ENCODE results near the gene AKAP7. TPM values are rescaled to one million over a fixed set of nuclear protein-coding genes. Genes with fewer than 3 reads are reported as not detected.
"Not testable (repeated sequence)": the region's sequence is repeated elsewhere in the genome, so short reads cannot be mapped to it uniquely, and the experiment has no call there.

AKAP7 gene
- total RNA-seq, 1 donor: 21.0 TPM

GRCh38 chr6:131231103-131231502, 95.8 kb downstream of the AKAP7 start:
- Histone ChIP-seq H3K27me3 (ENCODE audit: insufficient read depth, low read length) (no peaks in the 10 kb centered on the region), H3K4me3 (ENCODE audit: low read length) (no peak overlapping the region), H3K4me1 (ENCODE audit: insufficient read depth, low read length) (no peaks in the 10 kb centered on the region), H3K9me3 (ENCODE audit: low read depth, low read length) (no peaks in the 10 kb centered on the region)

- H3K9me3 ChIP-seq (ENCODE audit: low read depth, low read length): no peaks in the 10 kb centered on the region
- no peaks in the 10 kb centered on the region for H3K4me1 ChIP-seq (ENCODE audit: insufficient read depth, low read length)
- H3K4me3 ChIP-seq (ENCODE audit: low read length): no peak overlapping the region
- no peaks in the 10 kb centered on the region for H3K27me3 ChIP-seq (ENCODE audit: insufficient read depth, low read length)
Observed at GRCh38 chr6:131231891-131232290, 96.6 kb downstream of the AKAP7 start.

- H3K4me3 ChIP-seq (ENCODE audit: low read length): no peak overlapping the region
- no peaks in the 10 kb centered on the region for H3K4me1 ChIP-seq (ENCODE audit: insufficient read depth, low read length)
- H3K9me3 ChIP-seq (ENCODE audit: low read depth, low read length): no peaks in the 10 kb centered on the region
- H3K27me3 ChIP-seq (ENCODE audit: insufficient read depth, low read length): no peaks in the 10 kb centered on the region
Observed at GRCh38 chr6:131244942-131245341, 109.7 kb downstream of the AKAP7 start.

GRCh38 chr6:131250122-131250521, 114.9 kb downstream of the AKAP7 start:
- Histone ChIP-seq H3K4me3 (ENCODE audit: low read length) (no peak overlapping the region), H3K9me3 (ENCODE audit: low read depth, low read length) (no peaks in the 10 kb centered on the region), H3K4me1 (ENCODE audit: insufficient read depth, low read length) (no peaks in the 10 kb centered on the region), H3K27me3 (ENCODE audit: insufficient read depth, low read length) (no peaks in the 10 kb centered on the region)

- Histone ChIP-seq H3K27me3 (ENCODE audit: insufficient read depth, low read length) (no peaks in the 10 kb centered on the region), H3K9me3 (ENCODE audit: low read depth, low read length) (no peaks in the 10 kb centered on the region), H3K4me1 (ENCODE audit: insufficient read depth, low read length) (peaks cover 8% of the 10 kb centered on the region), H3K4me3 (ENCODE audit: low read length) (no peak overlapping the region)
Observed at GRCh38 chr6:131250936-131251335, 115.7 kb downstream of the AKAP7 start.

- no peaks in the 10 kb centered on the region for H3K27me3 ChIP-seq (ENCODE audit: insufficient read depth, low read length)
- no peak overlapping the region for H3K4me3 ChIP-seq (ENCODE audit: low read length)
- no peaks in the 10 kb centered on the region for H3K9me3 ChIP-seq (ENCODE audit: low read depth, low read length)
- peaks cover 8% of the 10 kb centered on the region for H3K4me1 ChIP-seq (ENCODE audit: insufficient read depth, low read length)
Observed at GRCh38 chr6:131251590-131252199, 116.4 kb downstream of the AKAP7 start.

GRCh38 chr6:131255434-131255833, 120.2 kb downstream of the AKAP7 start:
- Histone ChIP-seq H3K4me3 (ENCODE audit: low read length) (no peak overlapping the region), H3K4me1 (ENCODE audit: insufficient read depth, low read length) (peaks cover 8% of the 10 kb centered on the region), H3K9me3 (ENCODE audit: low read depth, low read length) (no peaks in the 10 kb centered on the region), H3K27me3 (ENCODE audit: insufficient read depth, low read length) (no peaks in the 10 kb centered on the region)

GRCh38 chr6:131255911-131256310, 120.6 kb downstream of the AKAP7 start:
- H3K27me3 ChIP-seq (ENCODE audit: insufficient read depth, low read length): no peaks in the 10 kb centered on the region
- H3K4me3 ChIP-seq (ENCODE audit: low read length): no peak overlapping the region
- no peaks in the 10 kb centered on the region for H3K9me3 ChIP-seq (ENCODE audit: low read depth, low read length)
- peaks cover 8% of the 10 kb centered on the region for H3K4me1 ChIP-seq (ENCODE audit: insufficient read depth, low read length)

- Histone ChIP-seq H3K9me3 (ENCODE audit: low read depth, low read length) (no peaks in the 10 kb centered on the region), H3K4me1 (ENCODE audit: insufficient read depth, low read length) (peaks cover 8% of the 10 kb centered on the region), H3K4me3 (ENCODE audit: low read length) (no peak overlapping the region), H3K27me3 (ENCODE audit: insufficient read depth, low read length) (no peaks in the 10 kb centered on the region)
Observed at GRCh38 chr6:131257104-131257503, 121.8 kb downstream of the AKAP7 start.

GRCh38 chr6:131258010-131258652, 122.9 kb downstream of the AKAP7 start:
- Histone ChIP-seq H3K4me3 (ENCODE audit: low read length) (no peak overlapping the region), H3K4me1 (ENCODE audit: insufficient read depth, low read length) (peaks cover 8% of the 10 kb centered on the region), H3K27me3 (ENCODE audit: insufficient read depth, low read length) (no peaks in the 10 kb centered on the region), H3K9me3 (ENCODE audit: low read depth, low read length) (no peaks in the 10 kb centered on the region)

- H3K4me1 ChIP-seq (ENCODE audit: insufficient read depth, low read length): peaks cover 8% of the 10 kb centered on the region
- H3K4me3 ChIP-seq (ENCODE audit: low read length): no peak overlapping the region
- no peaks in the 10 kb centered on the region for H3K9me3 ChIP-seq (ENCODE audit: low read depth, low read length)
- H3K27me3 ChIP-seq (ENCODE audit: insufficient read depth, low read length): no peaks in the 10 kb centered on the region
Observed at GRCh38 chr6:131258816-131259476, 123.7 kb downstream of the AKAP7 start.

GRCh38 chr6:131260960-131261359, 125.7 kb downstream of the AKAP7 start:
- not testable (repeated sequence) for H3K4me3 ChIP-seq (ENCODE audit: low read length); H3K4me1 ChIP-seq (ENCODE audit: insufficient read depth, low read length); H3K27me3 ChIP-seq (ENCODE audit: insufficient read depth, low read length); H3K9me3 ChIP-seq (ENCODE audit: low read depth, low read length)

- Histone ChIP-seq H3K4me1 (ENCODE audit: insufficient read depth, low read length) (no peaks in the 10 kb centered on the region), H3K27me3 (ENCODE audit: insufficient read depth, low read length) (no peaks in the 10 kb centered on the region), H3K9me3 (ENCODE audit: low read depth, low read length) (no peaks in the 10 kb centered on the region), H3K4me3 (ENCODE audit: low read length) (no peak overlapping the region)
Observed at GRCh38 chr6:131262060-131262459, 126.8 kb downstream of the AKAP7 start.

GRCh38 chr6:131265939-131266338, 130.7 kb downstream of the AKAP7 start:
- H3K4me1 ChIP-seq (ENCODE audit: insufficient read depth, low read length): no peaks in the 10 kb centered on the region
- H3K4me3 ChIP-seq (ENCODE audit: low read length): no peak overlapping the region
- H3K9me3 ChIP-seq (ENCODE audit: low read depth, low read length): peaks cover 7% of the 10 kb centered on the region
- H3K27me3 ChIP-seq (ENCODE audit: insufficient read depth, low read length): no peaks in the 10 kb centered on the region

- Histone ChIP-seq H3K9me3 (ENCODE audit: low read depth, low read length) (peaks cover 7% of the 10 kb centered on the region), H3K27me3 (ENCODE audit: insufficient read depth, low read length) (no peaks in the 10 kb centered on the region), H3K4me1 (ENCODE audit: insufficient read depth, low read length) (no peaks in the 10 kb centered on the region), H3K4me3 (ENCODE audit: low read length) (no peak overlapping the region)
Observed at GRCh38 chr6:131268303-131268702, 133.0 kb downstream of the AKAP7 start.
